ENCODE data around the gene MMP28.
"Not testable (repeated sequence)": the region's sequence is repeated elsewhere in the genome, so short reads cannot be mapped to it uniquely, and the experiment has no call there.

Gene MMP28

GRCh38 chr17:35773679-35774425 lies 21.6 kb downstream of the MMP28 start:
- in situ Hi-C loops (cut with HindIII; ENCODE audit: low pct_ligation_motif_present, low pct_unique_long_range_greater_than_20kb, low sequenced_read_pairs), result no loop called here
- no peak for DNase-seq

GRCh38 chr17:35773129-35773528 lies 22.3 kb downstream of the MMP28 start:
- in situ Hi-C loops (cut with HindIII; ENCODE audit: low pct_ligation_motif_present, low pct_unique_long_range_greater_than_20kb, low sequenced_read_pairs), result no loop called here
- DNase-seq, result no peak

- no peak for DNase-seq
- in situ Hi-C loops (cut with HindIII; ENCODE audit: low pct_ligation_motif_present, low pct_unique_long_range_greater_than_20kb, low sequenced_read_pairs), result no loop called here
Measured at GRCh38 chr17:35769895-35770486, 25.4 kb downstream of the MMP28 start.

- no peak for DNase-seq
- in situ Hi-C loops (cut with HindIII; ENCODE audit: low pct_ligation_motif_present, low pct_unique_long_range_greater_than_20kb, low sequenced_read_pairs), result no loop called here
Measured at GRCh38 chr17:35768797-35769196, 26.6 kb downstream of the MMP28 start.

- in situ Hi-C loops (cut with HindIII; ENCODE audit: low pct_ligation_motif_present, low pct_unique_long_range_greater_than_20kb, low sequenced_read_pairs), result no loop called here
- peak; percentile 59 for DNase-seq
Measured at GRCh38 chr17:35766903-35767510, 28.4 kb downstream of the MMP28 start.

GRCh38 chr17:35766489-35766877 lies 29.0 kb downstream of the MMP28 start:
- in situ Hi-C loops (cut with HindIII; ENCODE audit: low pct_ligation_motif_present, low pct_unique_long_range_greater_than_20kb, low sequenced_read_pairs), result no loop called here
- no peak for DNase-seq

- in situ Hi-C loops (cut with HindIII; ENCODE audit: low pct_ligation_motif_present, low pct_unique_long_range_greater_than_20kb, low sequenced_read_pairs), result no loop called here
- no peak for DNase-seq
Measured at GRCh38 chr17:35765756-35766488, 29.5 kb downstream of the MMP28 start.

- no peak for DNase-seq
- in situ Hi-C loops (cut with HindIII; ENCODE audit: low pct_ligation_motif_present, low pct_unique_long_range_greater_than_20kb, low sequenced_read_pairs), result no loop called here
Measured at GRCh38 chr17:35765086-35765710, 30.2 kb downstream of the MMP28 start.

GRCh38 chr17:35764123-35764991 lies 31.1 kb downstream of the MMP28 start:
- in situ Hi-C loops (cut with HindIII; ENCODE audit: low pct_ligation_motif_present, low pct_unique_long_range_greater_than_20kb, low sequenced_read_pairs), result no loop called here

GRCh38 chr17:35763767-35764122 lies 31.7 kb downstream of the MMP28 start:
- DNase-seq, result no peak
- in situ Hi-C loops (cut with HindIII; ENCODE audit: low pct_ligation_motif_present, low pct_unique_long_range_greater_than_20kb, low sequenced_read_pairs), result no loop called here

More at GRCh38 chr17:35764123-35764991, 31.1 kb downstream of the MMP28 start:
- DNase-seq, result peak; percentile 94

GRCh38 chr17:35761601-35762000 lies 33.8 kb downstream of the MMP28 start:
- in situ Hi-C loops (cut with HindIII; ENCODE audit: low pct_ligation_motif_present, low pct_unique_long_range_greater_than_20kb, low sequenced_read_pairs), result no loop called here
- DNase-seq, result no peak

GRCh38 chr17:35760587-35760986 lies 34.9 kb downstream of the MMP28 start, which contains the start of gene C17orf50:
C17orf50 (plus strand) TSS chr17:35760887; CDS start chr17:35760942, 55 bp downstream.
- DNase-seq, result no peak
- in situ Hi-C loops (cut with HindIII; ENCODE audit: low pct_ligation_motif_present, low pct_unique_long_range_greater_than_20kb, low sequenced_read_pairs), result no loop called here

GRCh38 chr17:35757243-35757642 lies 38.2 kb downstream of the MMP28 start:
- in situ Hi-C loops (cut with HindIII; ENCODE audit: low pct_ligation_motif_present, low pct_unique_long_range_greater_than_20kb, low sequenced_read_pairs), result no loop called here
- no peak for DNase-seq

- no peak for DNase-seq
- in situ Hi-C loops (cut with HindIII; ENCODE audit: low pct_ligation_motif_present, low pct_unique_long_range_greater_than_20kb, low sequenced_read_pairs), result no loop called here
Measured at GRCh38 chr17:35752945-35753764, 42.3 kb downstream of the MMP28 start, which contains the start of gene GAS2L2. GAS2L2 (minus strand) TSS chr17:35753239; CDS start chr17:35752850, 389 bp downstream.

- in situ Hi-C loops (cut with HindIII; ENCODE audit: low pct_ligation_motif_present, low pct_unique_long_range_greater_than_20kb, low sequenced_read_pairs), result no loop called here
- DNase-seq, result no peak
Measured at GRCh38 chr17:35752471-35752870, 43.0 kb downstream of the MMP28 start.

GRCh38 chr17:35751541-35751940 lies 43.9 kb downstream of the MMP28 start:
- DNase-seq; in situ Hi-C loops (cut with HindIII; ENCODE audit: low pct_ligation_motif_present, low pct_unique_long_range_greater_than_20kb, low sequenced_read_pairs): not testable (repeated sequence)
